ENCODE measurements around the gene NCR1.
"Not testable (repeated sequence)": the region's sequence is repeated elsewhere in the genome, so short reads cannot be mapped to it uniquely, and the experiment has no call there.

Gene NCR1

GRCh38 chr19:54928299-54928698 is 22.4 kb downstream of the NCR1 start:
- Mint-ChIP-seq H3K4me1 (no peaks in the 10 kb centered on the region), H3K36me3 (peaks cover 10% of the 10 kb centered on the region), H3K27ac (no peak overlapping the region), H3K4me3 (no peak overlapping the region), H3K27me3 (peaks cover 1% of the 10 kb centered on the region), H3K9me3 (peaks cover 9% of the 10 kb centered on the region)
- ATAC-seq (ENCODE audit: low read depth) (no peak), DNase-seq (ENCODE audit: low spot score in 2 of 2) (no peak)

- peak; percentile 96 for ATAC-seq (ENCODE audit: low read depth)
- Mint-ChIP-seq H3K9me3 (peaks cover 2% of the 10 kb centered on the region), H3K36me3 (no peaks in the 10 kb centered on the region), H3K4me1 (peaks cover 10% of the 10 kb centered on the region), H3K4me3 (no peak overlapping the region), H3K27me3 (peaks cover 1% of the 10 kb centered on the region), H3K27ac (no peak overlapping the region)
- DNase-seq (ENCODE audit: low spot score in 2 of 2), result peak in 1 of 2 donors; percentile 18
Observed at GRCh38 chr19:54937926-54938325, 32.0 kb downstream of the NCR1 start.

GRCh38 chr19:54938906-54939305 is 33.0 kb downstream of the NCR1 start:
- H3K4me1 Mint-ChIP-seq, result peaks cover 10% of the 10 kb centered on the region
- H3K27me3 Mint-ChIP-seq, result peaks cover 1% of the 10 kb centered on the region
- no peak for DNase-seq (ENCODE audit: low spot score in 2 of 2)
- no peaks in the 10 kb centered on the region for H3K36me3 Mint-ChIP-seq
- peak overlapping the region; percentile 41 for H3K4me3 Mint-ChIP-seq
- no peak for ATAC-seq (ENCODE audit: low read depth)
- peaks cover 2% of the 10 kb centered on the region for H3K9me3 Mint-ChIP-seq
- H3K27ac Mint-ChIP-seq, result no peak overlapping the region

GRCh38 chr19:54939538-54939937 is 33.6 kb downstream of the NCR1 start:
- H3K36me3 Mint-ChIP-seq; ATAC-seq (ENCODE audit: low read depth); H3K27ac Mint-ChIP-seq; H3K4me3 Mint-ChIP-seq; DNase-seq (ENCODE audit: low spot score in 2 of 2); H3K27me3 Mint-ChIP-seq; H3K9me3 Mint-ChIP-seq: not testable (repeated sequence)
- peaks cover 10% of the 10 kb centered on the region for H3K4me1 Mint-ChIP-seq

- not testable (repeated sequence) for DNase-seq (ENCODE audit: low spot score in 2 of 2); H3K36me3 Mint-ChIP-seq; ATAC-seq (ENCODE audit: low read depth); H3K4me1 Mint-ChIP-seq; H3K9me3 Mint-ChIP-seq; H3K4me3 Mint-ChIP-seq; H3K27me3 Mint-ChIP-seq; H3K27ac Mint-ChIP-seq
Observed at GRCh38 chr19:54943772-54944361, 37.9 kb downstream of the NCR1 start.

- no peaks in the 10 kb centered on the region for H3K36me3 Mint-ChIP-seq
- no peaks in the 10 kb centered on the region for H3K27me3 Mint-ChIP-seq
- no peak within 1 kb of the TSS for H3K4me3 Mint-ChIP-seq
- H3K4me1 Mint-ChIP-seq, result peaks cover 6% of the 10 kb centered on the region
- no peak for ATAC-seq (ENCODE audit: low read depth)
- no peak for DNase-seq (ENCODE audit: low spot score in 2 of 2)
- no peaks in the 10 kb centered on the region for H3K9me3 Mint-ChIP-seq
- no peak within 1 kb of the TSS for H3K27ac Mint-ChIP-seq
Observed at GRCh38 chr19:54947381-54947780, 41.4 kb downstream of the NCR1 start, which contains the start of gene NLRP7. TSS of gene NLRP7 (minus strand) at chr19:54947530.

- Mint-ChIP-seq H3K27ac (no peak overlapping the region), H3K4me1 (peaks cover 6% of the 10 kb centered on the region), H3K36me3 (no peaks in the 10 kb centered on the region), H3K27me3 (no peaks in the 10 kb centered on the region), H3K9me3 (no peaks in the 10 kb centered on the region), H3K4me3 (no peak overlapping the region)
- ATAC-seq (ENCODE audit: low read depth), result peak; percentile 69
- DNase-seq (ENCODE audit: low spot score in 2 of 2), result no peak
Observed at GRCh38 chr19:54949412-54949811, 43.5 kb downstream of the NCR1 start.

- H3K9me3 Mint-ChIP-seq; H3K4me1 Mint-ChIP-seq; DNase-seq (ENCODE audit: low spot score in 2 of 2); H3K27me3 Mint-ChIP-seq; H3K36me3 Mint-ChIP-seq; H3K27ac Mint-ChIP-seq; ATAC-seq (ENCODE audit: low read depth); H3K4me3 Mint-ChIP-seq: not testable (repeated sequence)
Observed at GRCh38 chr19:54950580-54950979, 44.6 kb downstream of the NCR1 start.

GRCh38 chr19:54952591-54953344 is 46.8 kb downstream of the NCR1 start:
- Mint-ChIP-seq H3K27ac (no peak overlapping the region), H3K27me3 (peaks cover 2% of the 10 kb centered on the region)
- ATAC-seq (ENCODE audit: low read depth), result no peak

GRCh38 chr19:54953345-54953713 is 47.4 kb downstream of the NCR1 start:
- not testable (repeated sequence) for ATAC-seq (ENCODE audit: low read depth); H3K27ac Mint-ChIP-seq; H3K27me3 Mint-ChIP-seq; H3K4me1 Mint-ChIP-seq; H3K36me3 Mint-ChIP-seq; H3K9me3 Mint-ChIP-seq; DNase-seq (ENCODE audit: low spot score in 2 of 2); H3K4me3 Mint-ChIP-seq

More at GRCh38 chr19:54952591-54953344, 46.8 kb downstream of the NCR1 start:
- Mint-ChIP-seq H3K36me3 (peaks cover 5% of the 10 kb centered on the region), H3K4me3 (no peak overlapping the region), H3K9me3 (peaks cover 1% of the 10 kb centered on the region), H3K4me1 (peaks cover 6% of the 10 kb centered on the region)
- DNase-seq (ENCODE audit: low spot score in 2 of 2), result no peak

- peaks cover 2% of the 10 kb centered on the region for H3K27me3 Mint-ChIP-seq
- H3K36me3 Mint-ChIP-seq, result peaks cover 8% of the 10 kb centered on the region
- DNase-seq (ENCODE audit: low spot score in 2 of 2) (no peak), ATAC-seq (ENCODE audit: low read depth) (no peak)
- peaks cover 3% of the 10 kb centered on the region for H3K9me3 Mint-ChIP-seq
- H3K27ac Mint-ChIP-seq, result no peak overlapping the region
- peaks cover 10% of the 10 kb centered on the region for H3K4me1 Mint-ChIP-seq
- no peak overlapping the region for H3K4me3 Mint-ChIP-seq
Observed at GRCh38 chr19:54955376-54955775, 49.4 kb downstream of the NCR1 start.

- peaks cover 6% of the 10 kb centered on the region for H3K4me1 Mint-ChIP-seq
- DNase-seq (ENCODE audit: low spot score in 2 of 2) (peak in 1 of 2 donors; percentile 19), ATAC-seq (ENCODE audit: low read depth) (peak; percentile 81)
- no peak overlapping the region for H3K27ac Mint-ChIP-seq
- H3K9me3 Mint-ChIP-seq, result peaks cover 3% of the 10 kb centered on the region
- H3K36me3 Mint-ChIP-seq, result peaks cover 6% of the 10 kb centered on the region
- H3K27me3 Mint-ChIP-seq, result peaks cover 2% of the 10 kb centered on the region
- peak overlapping the region; percentile 58 for H3K4me3 Mint-ChIP-seq
Observed at GRCh38 chr19:54959840-54960239, 53.9 kb downstream of the NCR1 start.

Measured in memory B cell (primary cell).